Panc1 (cell line): ENCODE measurements around the gene PRXL2B. TPM values are rescaled to one million over a fixed set of nuclear protein-coding genes. Genes with fewer than 3 reads are reported as not detected.

ENCODE experiments used
- ATAC-seq: fragments of 200-7000 bp; cut with Tn5 transposase; 2 replicates; pipeline ENCODE4 v1.9.1; 2020; ENCODE audit warnings: mild to moderate bottlenecking, moderate library complexity
- BruUV-seq: library from RNA; stranded (reverse); fragments of 400-500 nt; replicated peaks from 2 replicates; lab custom pipeline; 2021; lab: Mats Ljungman, UMichigan
- CTCF ChIA-PET: fragments of 300-600 bp; sonication (Branson Sonifier 250); formaldehyde crosslinking; loops from one replicate; lab custom pipeline; 2022; ENCODE audit warnings: antibody characterized with exemption; lab: Charles Lee
- POLR2A ChIA-PET: fragments of 300-600 bp; sonication (Branson Sonifier 250); formaldehyde crosslinking; loops from one replicate; lab custom pipeline; 2022; ENCODE audit warnings: antibody characterized with exemption; lab: Charles Lee
- DNase-seq: peaks from one replicate; pipeline ENCODE4 v3.0.0-alpha.2; 2010; ENCODE audit warnings: low read depth, low spot score
- H3K27ac ChIP-seq: 2 replicates; pipeline ENCODE4 v1.5.1; 2011; ENCODE audit warnings: mild to moderate bottlenecking, low read length, inconsistent platforms
- H3K27me3 ChIP-seq: fragments of 200-500 bp; sonication (Bioruptor generic); 2 replicates; pipeline ENCODE4 v1.6.0; 2014; ENCODE audit warnings: low read length, inconsistent platforms; ENCODE audit not compliant: control insufficient read depth, insufficient read depth
- H3K36me3 ChIP-seq: fragments of 200-500 bp; sonication (Bioruptor generic); 2 replicates; pipeline ENCODE4 v1.5.1; 2014; ENCODE audit warnings: inconsistent platforms, mild to moderate bottlenecking, low read length, moderate library complexity; ENCODE audit not compliant: control insufficient read depth, insufficient read depth
- H3K4me1 ChIP-seq: 2 replicates; pipeline ENCODE4 v1.5.1; 2011; ENCODE audit warnings: inconsistent platforms, mild to moderate bottlenecking, low read length, moderate library complexity; ENCODE audit not compliant: control insufficient read depth, insufficient read depth
- H3K4me3 ChIP-seq, 2 experiments: 2 replicates each; pipeline ENCODE4 v1.5.1; 2011 to 2012; ENCODE audit warnings: low read depth in 2 of 2, low read length in 2 of 2, mild to moderate bottlenecking in 2 of 2, inconsistent platforms in 1 of 2, moderate library complexity in 1 of 2
- H3K9me3 ChIP-seq: fragments of 200-500 bp; sonication (Bioruptor generic); 2 replicates; pipeline ENCODE4 v1.5.1; 2014; ENCODE audit warnings: low read depth, mild to moderate bottlenecking, inconsistent platforms, low read length, moderate library complexity; ENCODE audit not compliant: control insufficient read depth, insufficient read depth
- POLR2AphosphoS5 ChIP-seq: IDR thresholded peaks from 2 replicates; pipeline ENCODE4 v1.6.1; 2012; ENCODE audit warnings: mild to moderate bottlenecking, low read depth, low read length, moderate library complexity
- SIN3A ChIP-seq: IDR thresholded peaks from 2 replicates; pipeline ENCODE4 v1.6.1; 2012; ENCODE audit warnings: low read depth, mild to moderate bottlenecking, low read length, moderate library complexity, borderline replicate concordance; ENCODE audit not compliant: insufficient read depth
- TCF7L2 ChIP-seq: IDR thresholded peaks from 2 replicates; pipeline ENCODE4 v1.6.1; 2011; ENCODE audit warnings: mild to moderate bottlenecking, low read depth, low read length, inconsistent platforms
- in situ Hi-C: cut with HindIII; loops from 2 replicates; pipeline ENCODE4 v1.10.0; 2016; ENCODE audit warnings: low sequenced_read_pairs, low pct_unique_long_range_greater_than_20kb
- intact Hi-C: fragments of 100-400 bp; cut with micrococcal nuclease; formaldehyde crosslinking; loops from one replicate; pipeline ENCODE4 v1.10.0; 2022; ENCODE audit not compliant: unreplicated experiment
- total RNA-seq: library from RNA; stranded (reverse); gene quantifications from one replicate; pipeline ENCODE4 v1.2.1, GENCODE V29; 2021; ENCODE audit not compliant: unreplicated experiment
- TF ChIP-seq, protein P1 (sequence below), 2 experiments: IDR thresholded peaks; 2 replicates each; pipeline ENCODE4 v1.6.1; 2011 to 2012; ENCODE audit warnings: low read depth in 2 of 2, control low read depth in 1 of 2, low read length in 1 of 2, mild to moderate bottlenecking in 1 of 2, moderate library complexity in 1 of 2; ENCODE audit not compliant: insufficient read depth in 1 of 2
- TF ChIP-seq, protein P2 (sequence below): fragments of 450-650 bp; IDR thresholded peaks from 2 replicates; pipeline ENCODE4 v1.5.1; 2017; ENCODE audit warnings: mild to moderate bottlenecking

PRXL2B gene
- total RNA-seq, 1 experiment from 2014 or later, result 17.0 TPM

- no peak for ATAC-seq
- no peak overlapping the region for H3K27ac ChIP-seq
- ChIA-PET CTCF (no interaction called here), POLR2A (no interaction called here)
- TF ChIP-seq, protein P1, sequence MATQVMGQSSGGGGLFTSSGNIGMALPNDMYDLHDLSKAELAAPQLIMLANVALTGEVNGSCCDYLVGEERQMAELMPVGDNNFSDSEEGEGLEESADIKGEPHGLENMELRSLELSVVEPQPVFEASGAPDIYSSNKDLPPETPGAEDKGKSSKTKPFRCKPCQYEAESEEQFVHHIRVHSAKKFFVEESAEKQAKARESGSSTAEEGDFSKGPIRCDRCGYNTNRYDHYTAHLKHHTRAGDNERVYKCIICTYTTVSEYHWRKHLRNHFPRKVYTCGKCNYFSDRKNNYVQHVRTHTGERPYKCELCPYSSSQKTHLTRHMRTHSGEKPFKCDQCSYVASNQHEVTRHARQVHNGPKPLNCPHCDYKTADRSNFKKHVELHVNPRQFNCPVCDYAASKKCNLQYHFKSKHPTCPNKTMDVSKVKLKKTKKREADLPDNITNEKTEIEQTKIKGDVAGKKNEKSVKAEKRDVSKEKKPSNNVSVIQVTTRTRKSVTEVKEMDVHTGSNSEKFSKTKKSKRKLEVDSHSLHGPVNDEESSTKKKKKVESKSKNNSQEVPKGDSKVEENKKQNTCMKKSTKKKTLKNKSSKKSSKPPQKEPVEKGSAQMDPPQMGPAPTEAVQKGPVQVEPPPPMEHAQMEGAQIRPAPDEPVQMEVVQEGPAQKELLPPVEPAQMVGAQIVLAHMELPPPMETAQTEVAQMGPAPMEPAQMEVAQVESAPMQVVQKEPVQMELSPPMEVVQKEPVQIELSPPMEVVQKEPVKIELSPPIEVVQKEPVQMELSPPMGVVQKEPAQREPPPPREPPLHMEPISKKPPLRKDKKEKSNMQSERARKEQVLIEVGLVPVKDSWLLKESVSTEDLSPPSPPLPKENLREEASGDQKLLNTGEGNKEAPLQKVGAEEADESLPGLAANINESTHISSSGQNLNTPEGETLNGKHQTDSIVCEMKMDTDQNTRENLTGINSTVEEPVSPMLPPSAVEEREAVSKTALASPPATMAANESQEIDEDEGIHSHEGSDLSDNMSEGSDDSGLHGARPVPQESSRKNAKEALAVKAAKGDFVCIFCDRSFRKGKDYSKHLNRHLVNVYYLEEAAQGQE (IDR thresholded peaks at IDR 0.05; ENCODE audit: insufficient read depth in 1 of 2, low read depth in 2 of 2, low read length in 1 of 2), result no peak
- TF ChIP-seq SIN3A (no peak), TCF7L2 (no peak), POLR2AphosphoS5 (no peak)
- TF ChIP-seq, protein P2, sequence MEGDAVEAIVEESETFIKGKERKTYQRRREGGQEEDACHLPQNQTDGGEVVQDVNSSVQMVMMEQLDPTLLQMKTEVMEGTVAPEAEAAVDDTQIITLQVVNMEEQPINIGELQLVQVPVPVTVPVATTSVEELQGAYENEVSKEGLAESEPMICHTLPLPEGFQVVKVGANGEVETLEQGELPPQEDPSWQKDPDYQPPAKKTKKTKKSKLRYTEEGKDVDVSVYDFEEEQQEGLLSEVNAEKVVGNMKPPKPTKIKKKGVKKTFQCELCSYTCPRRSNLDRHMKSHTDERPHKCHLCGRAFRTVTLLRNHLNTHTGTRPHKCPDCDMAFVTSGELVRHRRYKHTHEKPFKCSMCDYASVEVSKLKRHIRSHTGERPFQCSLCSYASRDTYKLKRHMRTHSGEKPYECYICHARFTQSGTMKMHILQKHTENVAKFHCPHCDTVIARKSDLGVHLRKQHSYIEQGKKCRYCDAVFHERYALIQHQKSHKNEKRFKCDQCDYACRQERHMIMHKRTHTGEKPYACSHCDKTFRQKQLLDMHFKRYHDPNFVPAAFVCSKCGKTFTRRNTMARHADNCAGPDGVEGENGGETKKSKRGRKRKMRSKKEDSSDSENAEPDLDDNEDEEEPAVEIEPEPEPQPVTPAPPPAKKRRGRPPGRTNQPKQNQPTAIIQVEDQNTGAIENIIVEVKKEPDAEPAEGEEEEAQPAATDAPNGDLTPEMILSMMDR, result no peak
- H3K4me3 ChIP-seq, result no peak overlapping the region
- no peaks in the 10 kb centered on the region; the same call in 1 of the 2 replicates for H3K36me3 ChIP-seq
- no peaks in the 10 kb centered on the region for H3K9me3 ChIP-seq
- in situ Hi-C loops, result no loop called here
- DNase-seq, result no peak
- H3K27me3 ChIP-seq, result no peaks in the 10 kb centered on the region
- peaks cover 1% of the 10 kb centered on the region for H3K4me1 ChIP-seq
- no TSS peak for BruUV-seq
- intact Hi-C loops, result no loop called here
These were observed 3.9 kb downstream of the PRXL2B start for GRCh38 chr1:2590233-2591141.

GRCh38 chr1:2591233-2591580 is 4.6 kb downstream of the PRXL2B start:
- POLR2A ChIA-PET, result interaction anchor here (0.6 kb wide), 1 partner anchor 11 kb away, joined by 3 read pairs; no protein-coding TSS in a partner anchor
- intact Hi-C loops, result no loop called here
- Histone ChIP-seq H3K27ac (no peak overlapping the region), H3K4me3 (no peak overlapping the region), H3K9me3 (no peaks in the 10 kb centered on the region), H3K27me3 (no peaks in the 10 kb centered on the region), H3K4me1 (no peaks in the 10 kb centered on the region), H3K36me3 (no peaks in the 10 kb centered on the region)
- in situ Hi-C loops, result no loop called here
- CTCF ChIA-PET, result no interaction called here
- no TSS peak for BruUV-seq
- ATAC-seq (no peak), DNase-seq (no peak)
- TF ChIP-seq, protein P1 (IDR thresholded peaks at IDR 0.05; ENCODE audit: insufficient read depth in 1 of 2, low read depth in 2 of 2, low read length in 1 of 2), result no peak
- no peak for TF ChIP-seq TCF7L2
- TF ChIP-seq, protein P2, result no peak
- no peak for TF ChIP-seq SIN3A
- TF ChIP-seq POLR2AphosphoS5, result no peak
